ENCODE results near the gene PRR22.
"Not testable (repeated sequence)": the region's sequence is repeated elsewhere in the genome, so short reads cannot be mapped to it uniquely, and the experiment has no call there.

Gene PRR22

DNA sequence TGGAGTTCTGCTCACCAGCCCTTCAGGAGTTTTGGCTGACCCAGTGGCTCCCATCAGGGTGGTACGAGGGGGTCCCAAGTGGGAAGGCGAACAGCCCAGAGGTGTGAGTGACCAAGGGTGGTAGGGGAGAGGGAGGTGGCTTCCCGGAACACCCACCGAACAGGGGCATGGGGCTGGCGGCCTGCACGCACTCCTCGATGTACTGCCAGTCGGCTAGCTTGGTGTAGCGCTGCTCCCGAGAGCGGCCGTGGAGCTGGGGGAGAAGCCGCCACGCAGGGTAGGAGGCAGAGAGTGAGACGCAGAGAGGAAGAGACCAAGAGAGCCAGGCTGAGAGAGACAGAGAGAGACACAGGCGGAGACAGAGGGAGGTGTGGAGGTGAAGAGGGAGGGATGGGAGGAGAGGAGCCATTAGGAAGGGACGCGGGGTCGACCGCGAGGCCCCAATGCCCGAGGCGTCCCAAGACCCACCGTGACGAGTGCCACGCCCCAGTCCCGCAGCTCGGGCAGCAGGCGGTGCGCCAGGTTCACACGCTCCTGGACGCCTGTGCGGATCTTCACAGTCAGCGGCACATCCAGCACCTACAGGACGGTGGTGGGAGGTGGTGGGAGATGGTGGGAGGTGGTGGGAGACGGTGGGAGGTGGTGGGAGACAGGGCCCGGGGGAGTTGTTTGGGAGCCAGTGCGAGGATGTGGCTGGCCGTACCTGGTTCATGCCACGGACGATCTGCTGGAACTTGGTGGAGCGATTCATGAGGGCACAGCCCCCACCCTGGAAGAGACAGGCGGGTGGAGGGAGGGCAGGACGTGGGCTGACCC is 2.3 kb upstream of the PRR22 start:
- peaks cover 84% of the 10 kb centered on the region for H3K36me3 ChIP-seq
- H3K9ac ChIP-seq = no peak overlapping the region
- H4K20me1 ChIP-seq = peaks cover 32% of the 10 kb centered on the region
- H3K4me2 ChIP-seq = no peak overlapping the region
- no peaks in the 10 kb centered on the region for H3K27me3 ChIP-seq
- H3K9me3 ChIP-seq = no peaks in the 10 kb centered on the region
- peaks cover 8% of the 10 kb centered on the region for H3K4me1 ChIP-seq
- no peak overlapping the region for H3K27ac ChIP-seq
- H3K4me3 ChIP-seq = no peak overlapping the region
- TF ChIP-seq Cebpa-rat (IDR thresholded peaks at IDR 0.05) = no peak

DNA sequence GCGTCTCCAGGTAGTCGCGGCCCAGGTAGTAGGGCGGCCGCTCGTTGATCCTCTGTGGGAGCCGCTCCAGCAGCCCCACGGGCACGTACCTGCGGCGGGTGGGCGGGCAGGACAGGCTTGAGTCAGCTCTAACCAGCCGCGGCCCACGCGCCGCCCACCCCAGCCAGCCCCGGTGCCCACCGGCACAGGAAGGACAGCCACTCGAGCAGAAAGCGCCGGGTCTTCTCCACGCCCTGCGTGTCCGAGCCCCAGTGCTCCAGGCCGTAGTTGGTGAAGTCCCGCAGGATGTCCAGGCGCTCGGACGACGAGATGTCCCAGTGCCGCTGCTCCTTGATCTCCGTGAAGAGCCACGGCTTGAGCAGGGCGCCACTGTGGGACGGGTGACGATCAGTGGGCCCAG is 877 bp upstream of the PRR22 start:
- Histone ChIP-seq H3K27ac (no peak overlapping the region), H3K27me3 (no peaks in the 10 kb centered on the region), H3K4me2 (no peak overlapping the region), H3K9me3 (no peaks in the 10 kb centered on the region), H4K20me1 (peaks cover 32% of the 10 kb centered on the region), H3K9ac (no peak overlapping the region), H3K4me3 (no peak overlapping the region), H3K4me1 (peaks cover 8% of the 10 kb centered on the region), H3K36me3 (peaks cover 85% of the 10 kb centered on the region)
- no peak for TF ChIP-seq Cebpa-rat (IDR thresholded peaks at IDR 0.05)

DNA sequence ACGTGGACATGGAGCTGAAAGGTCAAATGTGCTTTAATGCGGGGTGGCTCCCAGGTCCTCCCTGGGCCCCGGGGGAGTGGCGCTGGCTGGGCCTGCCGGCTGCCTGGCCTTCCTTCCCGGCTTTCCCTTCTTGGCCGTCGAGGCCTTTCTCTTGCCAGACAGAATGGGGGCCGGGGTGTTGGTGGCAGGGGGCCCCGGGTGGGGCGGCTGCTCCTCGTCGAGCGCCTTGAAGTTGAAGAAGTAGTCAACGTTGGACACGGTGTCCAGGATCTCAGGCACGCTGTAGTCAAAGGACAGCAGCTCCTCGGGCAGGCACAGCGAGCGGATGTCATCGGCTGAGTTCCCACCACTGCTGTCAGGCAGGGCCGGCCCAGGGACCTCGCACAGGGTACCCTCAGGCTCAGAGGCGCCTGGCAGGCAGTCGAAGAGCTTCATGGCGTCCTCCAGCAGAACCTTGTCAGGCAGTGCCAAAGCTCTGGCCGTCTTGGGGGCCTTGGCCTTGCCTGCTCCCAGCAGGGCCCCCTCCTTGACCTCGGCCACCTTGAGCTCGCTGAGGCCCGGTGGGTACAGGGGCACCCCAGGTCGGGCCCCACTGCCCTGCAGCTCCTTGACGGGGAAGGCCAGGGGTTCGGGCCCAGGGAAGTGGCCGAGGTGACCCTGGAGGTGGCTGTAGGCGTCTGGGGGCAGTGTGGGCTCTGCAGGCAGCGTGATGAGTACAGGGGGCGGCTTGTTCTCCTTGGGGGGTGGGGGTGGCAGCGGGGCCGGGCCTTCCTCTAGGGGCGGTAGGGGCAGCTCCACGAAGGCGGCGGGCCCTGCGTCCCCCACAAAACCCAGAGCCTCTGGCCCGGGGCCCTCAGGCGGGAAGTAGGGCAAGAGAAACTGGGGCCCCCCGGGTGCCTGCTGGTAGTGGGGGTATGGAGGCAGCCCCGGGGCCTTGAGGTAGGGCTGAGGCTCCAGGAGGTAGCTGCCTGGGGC is 1.3 kb downstream of the PRR22 start:
- TF ChIP-seq Cebpa-rat (IDR thresholded peaks at IDR 0.05) = no peak

DNA sequence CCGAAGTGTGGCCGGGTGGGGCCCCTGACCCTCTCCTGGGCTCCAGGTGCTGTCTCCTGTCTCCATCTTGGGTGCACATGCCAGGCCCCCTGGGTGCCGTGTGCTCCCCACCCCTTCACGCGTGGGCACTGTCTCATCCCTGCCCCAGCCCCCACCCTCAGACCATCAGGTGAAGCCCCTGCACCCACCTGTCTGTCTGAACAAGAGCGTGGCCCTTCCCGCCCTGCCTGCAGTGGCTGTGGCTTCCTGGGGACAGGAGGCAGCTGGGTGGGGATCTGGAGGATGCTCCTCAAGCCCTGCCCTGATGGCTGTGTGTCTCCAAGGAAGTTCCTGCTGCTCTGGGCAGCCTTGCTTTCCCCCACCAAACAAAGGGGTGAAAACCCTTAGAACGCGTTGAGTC is 2.2 kb downstream of the PRR22 start:
- H3K27me3 ChIP-seq = no peaks in the 10 kb centered on the region
- peaks cover 12% of the 10 kb centered on the region for H4K20me1 ChIP-seq
- TF ChIP-seq Cebpa-rat (IDR thresholded peaks at IDR 0.05) = no peak
- no peak overlapping the region for H3K9ac ChIP-seq
- H3K27ac ChIP-seq = no peak overlapping the region
- no peak overlapping the region for H3K4me3 ChIP-seq
- no peaks in the 10 kb centered on the region for H3K9me3 ChIP-seq
- H3K4me1 ChIP-seq = no peaks in the 10 kb centered on the region
- no peak overlapping the region for H3K4me2 ChIP-seq
- H3K36me3 ChIP-seq = peaks cover 55% of the 10 kb centered on the region

More for the DNA sequence above, 1.3 kb downstream of the PRR22 start:
- Histone ChIP-seq H3K9ac (no peak overlapping the region), H3K9me3 (no peaks in the 10 kb centered on the region), H3K27ac (no peak overlapping the region), H3K4me3 (no peak overlapping the region), H3K27me3 (no peaks in the 10 kb centered on the region), H3K4me2 (no peak overlapping the region), H4K20me1 (peaks cover 22% of the 10 kb centered on the region), H3K36me3 (peaks cover 64% of the 10 kb centered on the region), H3K4me1 (no peaks in the 10 kb centered on the region)

DNA sequence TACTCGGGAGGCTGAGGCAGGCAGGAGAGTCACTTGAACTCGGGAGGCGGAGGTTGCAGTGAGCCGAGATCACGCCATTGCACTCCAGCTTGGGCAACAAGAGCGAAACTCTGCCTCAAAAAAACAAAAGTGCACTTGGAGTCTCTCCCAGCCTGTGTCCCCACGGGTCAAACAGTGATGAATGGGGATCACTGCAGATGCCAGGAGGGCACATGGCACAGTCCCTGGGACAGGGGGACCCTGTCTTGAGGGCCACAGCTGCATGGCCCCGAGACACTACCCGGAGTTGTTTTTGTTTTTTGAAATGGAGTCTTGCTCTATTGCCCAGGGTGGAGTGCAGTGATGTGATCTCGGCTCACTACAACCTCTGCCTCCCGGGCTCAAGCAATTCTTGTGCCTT is 3.6 kb downstream of the PRR22 start:
- H3K9me3 ChIP-seq, H3K9ac ChIP-seq, H3K4me2 ChIP-seq, H3K4me3 ChIP-seq, H3K4me1 ChIP-seq, H3K27me3 ChIP-seq, H3K27ac ChIP-seq: not testable (repeated sequence)
- Histone ChIP-seq H4K20me1 (peaks cover 11% of the 10 kb centered on the region), H3K36me3 (peaks cover 41% of the 10 kb centered on the region)

DNA sequence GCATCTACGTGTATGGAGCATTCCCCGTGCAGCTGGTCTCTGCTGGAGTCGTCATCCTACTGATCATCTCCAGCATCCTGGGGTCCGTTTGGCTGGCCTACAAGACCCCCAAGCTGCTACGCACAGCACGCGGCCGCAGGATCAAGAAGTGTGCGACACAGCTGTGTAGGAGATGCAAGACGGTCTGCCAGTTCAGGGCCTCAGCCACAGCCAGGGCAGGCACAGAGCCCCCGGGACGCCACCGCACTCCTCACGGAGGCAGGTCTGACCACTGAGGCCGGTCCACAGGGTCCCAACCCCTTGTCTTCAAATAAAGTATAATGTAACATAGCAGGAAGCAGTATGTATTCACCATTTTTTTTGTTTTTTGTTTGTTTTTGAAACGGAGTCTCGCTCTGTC is 6.1 kb downstream of the PRR22 start:
- no peak for TF ChIP-seq Cebpa-rat (IDR thresholded peaks at IDR 0.05)

DNA sequence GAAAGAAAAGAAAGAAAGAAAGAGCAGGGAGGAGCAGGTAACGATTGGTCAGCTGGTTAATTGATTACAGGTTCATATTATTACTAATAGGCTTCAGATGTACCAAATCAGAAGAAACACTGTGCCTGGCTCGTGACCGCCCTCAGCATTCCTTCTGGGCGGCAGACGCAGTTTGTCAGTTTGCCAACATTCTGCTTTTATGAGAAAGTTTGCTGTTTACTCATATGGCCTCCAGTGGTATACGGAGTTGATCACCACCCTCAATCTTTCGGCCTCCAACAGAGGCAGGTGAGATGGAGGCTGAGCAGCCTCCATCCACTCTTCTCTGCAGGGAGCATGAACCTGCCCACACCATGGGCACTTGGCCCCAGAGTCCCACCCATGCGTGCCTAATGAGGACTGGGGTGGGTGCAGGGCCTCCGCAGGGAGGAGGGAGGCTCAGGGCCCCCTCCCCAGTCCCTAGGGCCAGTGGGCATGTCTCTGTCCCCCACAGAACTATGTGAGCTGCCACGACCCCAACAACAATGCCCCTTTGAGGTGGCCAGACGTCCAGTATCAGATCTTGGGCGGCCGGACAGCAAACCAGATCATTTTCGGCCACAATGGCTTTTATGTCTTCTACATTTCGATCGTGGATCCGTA is 8.8 kb downstream of the PRR22 start:
- Histone ChIP-seq H3K36me3 (no peaks in the 10 kb centered on the region), H3K9me3 (no peaks in the 10 kb centered on the region), H3K4me3 (no peak overlapping the region), H3K9ac (no peak overlapping the region), H4K20me1 (no peaks in the 10 kb centered on the region), H3K27ac (no peak overlapping the region), H3K4me1 (peaks cover 19% of the 10 kb centered on the region), H3K27me3 (no peaks in the 10 kb centered on the region), H3K4me2 (no peak overlapping the region)
- no peak for TF ChIP-seq Cebpa-rat (IDR thresholded peaks at IDR 0.05)

More for the DNA sequence above, 6.1 kb downstream of the PRR22 start:
- no peak overlapping the region for H3K9ac ChIP-seq
- H3K36me3 ChIP-seq = peaks cover 16% of the 10 kb centered on the region
- H3K4me3 ChIP-seq = no peak overlapping the region
- H3K27me3 ChIP-seq = no peaks in the 10 kb centered on the region
- H3K4me2 ChIP-seq = no peak overlapping the region
- H3K9me3 ChIP-seq = no peaks in the 10 kb centered on the region
- peaks cover under 1% of the 10 kb centered on the region; the same call in 1 of the 2 replicates for H3K4me1 ChIP-seq
- H4K20me1 ChIP-seq = no peaks in the 10 kb centered on the region
- no peak overlapping the region for H3K27ac ChIP-seq

DNA sequence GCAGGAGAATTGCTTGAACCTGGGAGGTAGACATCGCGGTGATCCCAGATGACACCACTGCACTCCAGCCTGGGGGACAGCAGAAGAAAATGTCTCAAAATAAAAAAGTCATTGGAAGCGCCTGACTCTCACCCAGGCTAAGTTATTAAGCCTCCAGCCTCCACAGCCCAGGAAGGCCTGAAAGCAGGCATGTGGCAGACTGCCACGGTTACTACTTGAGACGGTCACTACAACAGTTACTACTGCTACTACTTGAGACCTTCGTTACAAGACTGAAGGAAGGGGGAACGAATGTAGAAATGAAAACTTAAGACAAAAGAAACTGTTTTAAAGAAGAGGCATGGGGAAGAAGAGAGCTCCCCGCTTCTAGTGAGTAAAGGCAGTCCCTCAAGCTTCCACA is 9.6 kb downstream of the PRR22 start:
- no peak overlapping the region for H3K9ac ChIP-seq
- no peaks in the 10 kb centered on the region for H4K20me1 ChIP-seq
- H3K4me1 ChIP-seq = peaks cover 22% of the 10 kb centered on the region
- TF ChIP-seq Cebpa-rat (IDR thresholded peaks at IDR 0.05) = no peak
- no peak overlapping the region for H3K27ac ChIP-seq
- H3K27me3 ChIP-seq = no peaks in the 10 kb centered on the region
- H3K4me3 ChIP-seq = no peak overlapping the region
- H3K36me3 ChIP-seq = no peaks in the 10 kb centered on the region
- no peaks in the 10 kb centered on the region for H3K9me3 ChIP-seq
- H3K4me2 ChIP-seq = no peak overlapping the region

DNA sequence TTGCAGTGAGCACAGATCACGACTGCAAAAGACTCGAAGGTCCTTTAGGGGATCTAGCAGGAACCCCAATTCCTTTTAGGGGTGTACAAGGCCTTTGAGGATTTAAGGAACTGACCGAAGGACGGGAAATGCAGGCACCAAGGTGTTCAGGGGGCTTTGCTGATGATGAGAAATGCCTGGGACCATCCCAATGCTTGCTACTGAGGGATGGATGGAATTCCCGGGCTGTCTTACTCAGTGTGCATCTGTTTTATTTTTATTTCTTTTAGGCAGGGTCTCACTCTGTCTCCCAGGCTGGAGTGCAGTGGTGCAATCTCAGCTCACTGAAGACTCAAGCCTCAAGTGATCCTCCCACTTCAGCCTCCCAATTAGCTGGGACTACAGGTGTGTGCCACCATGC is 11.3 kb downstream of the PRR22 start:
- H3K4me3 ChIP-seq = no peak overlapping the region
- no peaks in the 10 kb centered on the region for H3K27me3 ChIP-seq
- no peak overlapping the region for H3K9ac ChIP-seq
- no peaks in the 10 kb centered on the region for H3K9me3 ChIP-seq
- TF ChIP-seq Cebpa-rat (IDR thresholded peaks at IDR 0.05) = no peak
- H4K20me1 ChIP-seq = no peaks in the 10 kb centered on the region
- H3K27ac ChIP-seq = no peak overlapping the region
- H3K4me2 ChIP-seq = peak overlapping the region; percentile 40; the same call in 1 of the 2 replicates
- H3K36me3 ChIP-seq = no peaks in the 10 kb centered on the region
- peaks cover 39% of the 10 kb centered on the region for H3K4me1 ChIP-seq

Data from BLaER1 (cell line).